ENCODE measurements around the gene TMPRSS3. TPM values are rescaled to one million over a fixed set of nuclear protein-coding genes. Genes with fewer than 3 reads are reported as not detected.

TMPRSS3 gene
- total RNA-seq, 1 donor from 2014 or later = not detected

GRCh38 chr21:42404539-42404938 is 8.7 kb upstream of the TMPRSS3 start:
- H3F3A ChIP-seq (ENCODE audit: low read depth) = no peaks in the 10 kb centered on the region
- H3K4me1 ChIP-seq = peaks cover 10% of the 10 kb centered on the region
- H3K4me2 ChIP-seq = no peak overlapping the region
- no peaks in the 10 kb centered on the region for H3K36me3 ChIP-seq
- H3K9ac ChIP-seq = no peak overlapping the region
- no peak overlapping the region for H3K27ac ChIP-seq
- no peaks in the 10 kb centered on the region for H3K9me3 ChIP-seq (ENCODE audit: low read depth)
- no peaks in the 10 kb centered on the region for H3K79me2 ChIP-seq (ENCODE audit: low read depth)
- peaks cover 13% of the 10 kb centered on the region for H3K4me1 Mint-ChIP-seq
- no peaks in the 10 kb centered on the region for H3K27me3 ChIP-seq
- no peaks in the 10 kb centered on the region for H4K20me1 ChIP-seq (ENCODE audit: low read depth)
- peaks cover 3% of the 10 kb centered on the region for H3K27me3 Mint-ChIP-seq (ENCODE audit: insufficient read depth, low read depth)
- no peak overlapping the region for H3K27ac Mint-ChIP-seq
- H3K4me3 ChIP-seq = no peak overlapping the region
- no peaks in the 10 kb centered on the region for H3K9me3 Mint-ChIP-seq
- no peak overlapping the region for H3K4me3 Mint-ChIP-seq
- DNase-seq (ENCODE audit: low spot score) = peak; percentile 31
- TF ChIP-seq EZH2 (IDR thresholded peaks at IDR 0.05) (no peak), CTCF (IDR thresholded peaks at IDR 0.05) (no peak), EZH2phosphoT487 (IDR thresholded peaks at IDR 0.05) (no peak)
- H2AFZ ChIP-seq (replicated peaks) = no peak overlapping the region
- no peaks in the 10 kb centered on the region for H3K36me3 Mint-ChIP-seq

- no peaks in the 10 kb centered on the region for H3K27me3 ChIP-seq
- no peak within 1 kb of the TSS for H3K4me2 ChIP-seq
- H4K20me1 ChIP-seq (ENCODE audit: low read depth) = no peaks in the 10 kb centered on the region
- no peaks in the 10 kb centered on the region for H3K9me3 Mint-ChIP-seq
- H3K27me3 Mint-ChIP-seq (ENCODE audit: insufficient read depth, low read depth) = peaks cover 3% of the 10 kb centered on the region
- H3K27ac Mint-ChIP-seq = no peak within 1 kb of the TSS
- H3K27ac ChIP-seq = no peak within 1 kb of the TSS
- H3K9ac ChIP-seq = no peak within 1 kb of the TSS
- H3K4me3 ChIP-seq = no peak within 1 kb of the TSS
- H3K4me1 Mint-ChIP-seq = peaks cover 12% of the 10 kb centered on the region
- no peaks in the 10 kb centered on the region for H3K79me2 ChIP-seq (ENCODE audit: low read depth)
- no peaks in the 10 kb centered on the region for H3K36me3 Mint-ChIP-seq
- no peaks in the 10 kb centered on the region for H3K36me3 ChIP-seq
- no peaks in the 10 kb centered on the region for H3F3A ChIP-seq (ENCODE audit: low read depth)
- H2AFZ ChIP-seq (replicated peaks) = no peak within 1 kb of the TSS
- no peak within 1 kb of the TSS for H3K4me3 Mint-ChIP-seq
- H3K4me1 ChIP-seq = peaks cover 12% of the 10 kb centered on the region
- no peak for DNase-seq (ENCODE audit: low spot score)
- H3K9me3 ChIP-seq (ENCODE audit: low read depth) = no peaks in the 10 kb centered on the region
- TF ChIP-seq EZH2phosphoT487 (IDR thresholded peaks at IDR 0.05) = no peak
- TF ChIP-seq CTCF (IDR thresholded peaks at IDR 0.05) = no peak
- TF ChIP-seq EZH2 (IDR thresholded peaks at IDR 0.05) = no peak
Measured at GRCh38 chr21:42403611-42404231, 7.9 kb upstream of the TMPRSS3 start, which contains the start of gene UBASH3A. Gene UBASH3A, plus strand, starts transcription at chr21:42403902. Its CDS starts 44 bp downstream, at chr21:42403946.

- Histone ChIP-seq H3K4me3 (no peak overlapping the region), H3K36me3 (no peaks in the 10 kb centered on the region), H4K20me1 (ENCODE audit: low read depth) (no peaks in the 10 kb centered on the region), H3K27me3 (no peaks in the 10 kb centered on the region), H3K4me2 (no peak overlapping the region), H3K4me1 (peaks cover 16% of the 10 kb centered on the region), H3K79me2 (ENCODE audit: low read depth) (no peaks in the 10 kb centered on the region), H3K27ac (no peak overlapping the region), H2AFZ (replicated peaks) (no peak overlapping the region), H3F3A (ENCODE audit: low read depth) (no peaks in the 10 kb centered on the region), H3K9me3 (ENCODE audit: low read depth) (no peaks in the 10 kb centered on the region), H3K9ac (no peak overlapping the region)
- H3K27ac Mint-ChIP-seq = no peak overlapping the region
- no peaks in the 10 kb centered on the region for H3K36me3 Mint-ChIP-seq
- DNase-seq (ENCODE audit: low spot score) = no peak
- no peak overlapping the region for H3K4me3 Mint-ChIP-seq
- H3K9me3 Mint-ChIP-seq = no peaks in the 10 kb centered on the region
- peaks cover 9% of the 10 kb centered on the region for H3K27me3 Mint-ChIP-seq (ENCODE audit: insufficient read depth, low read depth)
- TF ChIP-seq EZH2phosphoT487 (IDR thresholded peaks at IDR 0.05) (no peak), EZH2 (IDR thresholded peaks at IDR 0.05) (no peak), CTCF (IDR thresholded peaks at IDR 0.05) (no peak)
- H3K4me1 Mint-ChIP-seq = peaks cover 24% of the 10 kb centered on the region
Measured at GRCh38 chr21:42401820-42402251, 6.0 kb upstream of the TMPRSS3 start.

Measured in neural progenitor cell (in vitro differentiated cells).